ENCODE measurements around the gene SIX3.
A peak's percentile ranks its signal among the peaks of the same experiment; 100 is the strongest.

Gene SIX3

DNA sequence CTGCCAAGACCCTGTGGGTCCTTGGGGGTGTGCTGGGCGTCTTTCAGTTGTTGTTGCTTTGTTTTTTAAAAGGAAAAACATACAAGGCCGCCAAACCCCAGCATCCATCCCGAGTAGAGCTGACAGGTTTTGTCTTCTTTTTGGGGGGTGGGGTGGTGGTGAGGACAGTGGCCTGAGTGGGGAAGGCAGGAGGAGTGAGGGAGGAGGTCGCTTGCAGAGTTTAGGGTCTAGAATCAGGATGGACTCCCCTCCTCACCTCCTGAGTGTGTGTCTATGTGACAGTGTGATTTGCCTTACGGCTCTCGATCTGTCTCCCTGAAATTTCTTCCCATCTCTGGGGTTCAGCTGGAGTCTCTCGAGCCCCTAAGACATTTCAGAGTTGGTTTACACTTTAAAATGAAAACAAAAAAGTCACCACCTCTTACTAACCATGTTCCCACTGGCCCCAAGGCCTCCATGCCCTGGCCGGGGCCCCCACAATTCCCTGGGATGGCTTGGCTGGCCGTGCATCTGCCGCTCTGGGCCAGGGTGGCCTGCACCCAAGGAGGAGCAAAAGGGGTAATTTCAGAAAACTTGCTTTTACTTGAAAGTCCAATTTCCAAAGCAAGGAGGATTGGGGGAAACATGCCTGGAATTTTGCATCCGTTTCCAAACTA, 5.0 kb downstream of the SIX3 start:
- no peaks in the 10 kb centered on the region for H3K9me3 ChIP-seq (ENCODE audit: control insufficient read depth, insufficient read depth, low read length)
- H3K4me1 ChIP-seq (ENCODE audit: control insufficient read depth, insufficient read depth, low read length): peaks cover 12% of the 10 kb centered on the region
- H3K4me3 ChIP-seq (ENCODE audit: low read depth, low read length): no peak overlapping the region
- H3K36me3 ChIP-seq (ENCODE audit: control insufficient read depth, insufficient read depth, low read length): no peaks in the 10 kb centered on the region
- no peak overlapping the region for H3K9ac ChIP-seq (ENCODE audit: low read depth, low read length)
- peaks cover 99% of the 10 kb centered on the region for H3K27me3 ChIP-seq (ENCODE audit: control insufficient read depth, insufficient read depth, low read length)

DNA sequence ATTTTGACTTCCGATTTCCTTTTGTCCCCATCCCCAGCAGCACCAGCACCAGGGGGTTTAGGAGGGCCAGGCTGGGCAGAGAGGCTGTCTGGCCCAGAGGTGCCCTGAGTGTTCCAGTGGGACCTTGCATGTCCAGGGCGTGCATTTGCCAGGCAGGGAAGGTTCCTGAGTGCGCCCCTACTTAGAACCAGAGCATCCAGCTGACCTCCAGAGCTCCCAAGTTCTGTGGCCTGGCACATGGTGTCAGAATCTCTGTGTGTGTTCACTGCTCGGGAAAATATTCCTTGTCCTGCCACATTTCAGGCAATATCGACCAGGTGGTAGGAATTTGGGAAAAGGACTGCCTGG, 5.5 kb downstream of the SIX3 start:
- H3K4me1 ChIP-seq (ENCODE audit: control insufficient read depth, insufficient read depth, low read length): peaks cover 14% of the 10 kb centered on the region

DNA sequence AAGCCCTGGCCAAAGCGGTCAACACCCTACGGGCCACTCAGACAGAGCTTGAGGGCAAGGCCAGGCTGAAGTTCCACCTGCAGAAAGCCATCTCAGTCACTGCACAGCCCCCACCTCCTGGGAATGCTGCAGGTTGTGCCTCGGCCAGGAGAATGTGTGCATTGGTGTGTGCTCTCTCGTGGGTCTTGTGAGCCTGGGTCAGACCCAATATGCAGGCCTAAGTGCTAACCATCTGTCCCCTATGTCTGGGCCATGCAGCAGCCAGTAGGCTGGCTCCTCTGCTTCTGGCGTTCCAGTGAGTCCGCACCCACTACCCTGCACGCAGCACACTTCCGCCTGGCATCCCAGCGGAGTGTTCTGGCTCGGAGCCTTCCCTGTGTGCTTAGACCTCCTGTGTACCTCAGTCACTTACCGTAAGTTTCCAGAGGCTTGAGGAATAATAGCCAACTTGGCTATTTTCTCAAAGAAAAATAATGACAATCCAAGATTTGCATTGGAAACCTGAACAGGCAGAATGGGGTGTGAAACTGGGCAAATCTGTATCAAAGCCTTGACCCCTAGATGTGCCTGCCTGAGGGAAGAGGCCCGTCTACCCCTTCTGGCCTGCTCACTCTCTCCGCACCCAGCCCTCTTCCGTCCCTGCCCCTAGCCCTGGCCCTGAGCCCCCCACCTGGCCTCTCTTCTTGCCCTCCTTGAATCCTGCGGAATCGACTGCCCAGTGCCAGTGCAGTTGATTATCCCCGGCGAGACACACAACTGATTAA, 7.2 kb downstream of the SIX3 start:
- peaks cover 14% of the 10 kb centered on the region for H3K4me1 ChIP-seq (ENCODE audit: control insufficient read depth, insufficient read depth, low read length)
- H3K36me3 ChIP-seq (ENCODE audit: control insufficient read depth, insufficient read depth, low read length): no peaks in the 10 kb centered on the region
- H3K4me3 ChIP-seq (ENCODE audit: low read depth, low read length): peak overlapping the region; percentile 39
- H3K9ac ChIP-seq (ENCODE audit: low read depth, low read length): no peak overlapping the region
- H3K9me3 ChIP-seq (ENCODE audit: control insufficient read depth, insufficient read depth, low read length): no peaks in the 10 kb centered on the region
- peaks cover 99% of the 10 kb centered on the region for H3K27me3 ChIP-seq (ENCODE audit: control insufficient read depth, insufficient read depth, low read length)

More for the DNA sequence above, 5.5 kb downstream of the SIX3 start:
- Histone ChIP-seq H3K9me3 (ENCODE audit: control insufficient read depth, insufficient read depth, low read length) (no peaks in the 10 kb centered on the region), H3K4me3 (ENCODE audit: low read depth, low read length) (no peak overlapping the region), H3K27me3 (ENCODE audit: control insufficient read depth, insufficient read depth, low read length) (peaks cover 99% of the 10 kb centered on the region), H3K36me3 (ENCODE audit: control insufficient read depth, insufficient read depth, low read length) (no peaks in the 10 kb centered on the region), H3K9ac (ENCODE audit: low read depth, low read length) (no peak overlapping the region)

DNA sequence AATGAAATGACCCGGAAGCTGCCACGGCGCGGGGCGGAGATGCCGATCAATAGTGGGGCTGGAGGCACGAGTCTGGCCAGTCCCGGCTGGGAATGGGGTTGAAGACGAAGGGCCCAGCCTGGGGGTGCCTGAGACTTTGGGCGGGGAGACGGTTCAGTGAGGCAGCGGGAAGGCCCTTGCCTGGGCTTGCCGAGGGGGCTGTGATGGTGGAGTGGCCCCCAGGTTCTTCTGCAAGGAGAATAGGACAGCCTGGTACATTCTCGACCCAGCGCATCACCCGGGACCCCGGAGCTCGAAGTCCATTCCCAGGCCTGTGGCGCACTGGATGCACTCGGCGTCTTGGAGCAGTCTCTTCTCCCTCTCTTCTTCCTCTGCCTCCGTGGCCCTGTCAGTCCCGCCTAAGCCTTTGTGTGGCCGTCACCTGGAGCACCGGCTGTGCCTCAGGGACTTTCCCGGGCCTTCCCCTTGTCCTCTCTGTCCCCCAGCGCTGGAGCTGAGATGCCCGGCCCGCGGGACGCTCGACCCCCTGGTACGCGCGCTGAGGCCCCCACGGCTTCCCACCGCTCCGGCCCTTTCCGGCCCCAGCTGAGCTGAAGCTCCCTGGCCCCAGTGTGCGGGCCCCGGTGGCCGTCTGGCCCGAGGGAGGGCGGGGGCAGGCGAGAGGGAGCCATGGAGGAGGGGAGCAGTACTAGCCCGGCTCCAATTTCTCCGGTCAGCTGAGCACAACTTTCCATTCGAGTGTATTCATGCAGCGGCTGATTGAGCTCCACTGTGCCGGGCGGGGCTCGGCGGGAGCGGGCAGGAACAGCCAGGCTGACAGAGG, 8.0 kb downstream of the SIX3 start:
- Histone ChIP-seq H3K9me3 (ENCODE audit: control insufficient read depth, insufficient read depth, low read length) (no peaks in the 10 kb centered on the region), H3K27me3 (ENCODE audit: control insufficient read depth, insufficient read depth, low read length) (peaks cover 99% of the 10 kb centered on the region), H3K9ac (ENCODE audit: low read depth, low read length) (no peak overlapping the region), H3K36me3 (ENCODE audit: control insufficient read depth, insufficient read depth, low read length) (no peaks in the 10 kb centered on the region), H3K4me3 (ENCODE audit: low read depth, low read length) (peak overlapping the region; percentile 39), H3K4me1 (ENCODE audit: control insufficient read depth, insufficient read depth, low read length) (peaks cover 14% of the 10 kb centered on the region)

DNA sequence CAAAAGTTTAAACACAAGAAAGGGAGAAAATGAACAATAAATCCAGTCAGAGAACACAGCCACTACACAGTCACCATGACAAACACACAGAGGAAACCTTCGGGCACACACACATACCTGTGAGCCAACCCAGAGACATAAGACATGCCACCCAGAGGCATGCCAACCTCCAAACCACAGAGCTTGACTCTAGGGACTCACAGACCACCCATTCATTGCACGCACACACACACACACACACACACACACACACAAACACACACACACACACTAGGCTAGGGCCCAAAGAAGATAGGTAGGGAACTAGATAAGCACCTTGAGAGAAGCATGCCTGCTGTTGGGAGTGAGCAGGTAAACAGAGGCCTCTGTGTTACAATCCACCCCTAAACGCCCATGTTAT, 9.1 kb downstream of the SIX3 start:
- H3K4me1 ChIP-seq (ENCODE audit: control insufficient read depth, insufficient read depth, low read length): peaks cover 9% of the 10 kb centered on the region
- peaks cover 99% of the 10 kb centered on the region for H3K27me3 ChIP-seq (ENCODE audit: control insufficient read depth, insufficient read depth, low read length)

DNA sequence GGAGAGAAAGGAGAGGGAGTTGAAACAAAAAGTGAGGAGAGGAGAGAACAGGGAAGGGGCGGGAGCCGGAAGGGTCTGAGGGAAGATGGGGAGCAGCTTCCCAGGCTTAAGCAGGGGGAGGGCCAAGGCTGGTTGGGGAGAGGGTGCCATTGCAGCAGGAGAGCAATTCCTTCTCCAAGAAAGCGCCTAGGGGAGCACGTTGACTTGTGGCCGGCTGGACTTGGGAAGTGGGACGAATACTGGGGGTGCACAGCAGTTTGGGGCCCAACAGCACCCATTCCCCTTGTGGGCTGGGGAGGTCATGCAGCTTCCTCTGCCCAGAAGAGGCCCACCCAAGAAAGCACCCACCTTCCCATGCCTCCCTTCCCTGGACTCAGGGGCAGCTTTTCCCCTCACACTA, 9.6 kb downstream of the SIX3 start:
- H3K9me3 ChIP-seq (ENCODE audit: control insufficient read depth, insufficient read depth, low read length): no peaks in the 10 kb centered on the region
- no peak overlapping the region for H3K9ac ChIP-seq (ENCODE audit: low read depth, low read length)
- H3K4me1 ChIP-seq (ENCODE audit: control insufficient read depth, insufficient read depth, low read length): peaks cover 8% of the 10 kb centered on the region
- H3K36me3 ChIP-seq (ENCODE audit: control insufficient read depth, insufficient read depth, low read length): no peaks in the 10 kb centered on the region
- H3K4me3 ChIP-seq (ENCODE audit: low read depth, low read length): peak overlapping the region; percentile 15
- peaks cover 99% of the 10 kb centered on the region for H3K27me3 ChIP-seq (ENCODE audit: control insufficient read depth, insufficient read depth, low read length)

More for the DNA sequence above, 9.1 kb downstream of the SIX3 start:
- no peaks in the 10 kb centered on the region for H3K9me3 ChIP-seq (ENCODE audit: control insufficient read depth, insufficient read depth, low read length)
- H3K36me3 ChIP-seq (ENCODE audit: control insufficient read depth, insufficient read depth, low read length): no peaks in the 10 kb centered on the region
- no peak overlapping the region for H3K4me3 ChIP-seq (ENCODE audit: low read depth, low read length)
- H3K9ac ChIP-seq (ENCODE audit: low read depth, low read length): no peak overlapping the region

DNA sequence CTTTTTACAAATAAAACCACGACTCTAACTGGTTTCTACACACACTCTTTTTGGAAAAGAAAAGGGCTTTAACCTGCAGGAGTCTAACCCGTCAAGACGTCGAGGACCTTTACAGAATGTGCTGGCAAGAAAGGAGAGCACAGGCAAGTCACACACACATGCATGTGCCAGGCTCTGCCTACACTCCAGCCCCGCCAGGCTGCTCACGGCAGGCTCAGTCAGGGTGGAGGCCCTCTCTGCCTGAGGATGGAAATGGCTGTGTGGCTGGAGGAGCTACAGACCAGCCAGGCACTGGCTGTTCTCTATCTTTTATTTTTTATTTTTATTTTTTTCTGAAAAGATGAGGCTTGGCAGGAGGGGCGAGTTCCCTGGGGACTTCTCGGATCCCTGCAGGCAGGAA, 10.2 kb downstream of the SIX3 start:
- peak overlapping the region; percentile 31 for H3K4me3 ChIP-seq (ENCODE audit: low read depth, low read length)
- no peaks in the 10 kb centered on the region for H3K9me3 ChIP-seq (ENCODE audit: control insufficient read depth, insufficient read depth, low read length)
- peaks cover 10% of the 10 kb centered on the region for H3K4me1 ChIP-seq (ENCODE audit: control insufficient read depth, insufficient read depth, low read length)
- peaks cover 99% of the 10 kb centered on the region for H3K27me3 ChIP-seq (ENCODE audit: control insufficient read depth, insufficient read depth, low read length)
- H3K9ac ChIP-seq (ENCODE audit: low read depth, low read length): no peak overlapping the region
- H3K36me3 ChIP-seq (ENCODE audit: control insufficient read depth, insufficient read depth, low read length): no peaks in the 10 kb centered on the region

DNA sequence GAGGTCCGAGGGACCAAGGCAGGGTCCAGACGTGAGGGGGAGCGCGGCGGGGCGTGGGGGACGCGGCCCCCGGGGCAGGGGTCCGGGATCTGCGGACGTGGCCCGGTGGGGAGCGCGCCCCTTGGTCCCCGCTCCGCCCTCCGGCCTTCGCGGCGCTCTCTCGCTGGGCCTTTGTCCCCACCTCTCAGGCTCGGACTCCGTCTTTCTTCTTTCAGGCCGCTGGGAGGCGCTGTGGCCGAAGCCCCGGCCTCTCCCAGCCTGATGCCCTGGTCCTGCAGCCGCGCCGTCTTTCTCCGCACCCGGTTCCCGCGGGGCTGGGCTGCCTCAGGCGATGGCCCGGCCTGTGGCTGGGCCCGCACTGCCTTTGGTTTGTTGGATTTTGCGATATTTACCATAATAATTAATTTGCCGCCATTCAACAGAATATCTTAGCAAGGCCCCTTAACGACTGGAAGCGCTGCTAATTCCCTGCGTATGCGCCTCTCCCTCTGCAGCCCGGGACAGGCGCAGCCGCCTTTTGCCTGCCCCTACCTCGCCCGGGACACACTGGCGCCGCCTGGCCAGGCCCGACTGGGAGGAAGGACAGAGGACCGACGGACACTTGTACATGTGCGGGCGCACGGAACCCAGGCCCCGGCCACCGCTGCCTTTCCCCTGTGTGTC, 10.8 kb downstream of the SIX3 start:
- no peaks in the 10 kb centered on the region for H3K36me3 ChIP-seq (ENCODE audit: control insufficient read depth, insufficient read depth, low read length)
- H3K27me3 ChIP-seq (ENCODE audit: control insufficient read depth, insufficient read depth, low read length): peaks cover 99% of the 10 kb centered on the region
- H3K4me1 ChIP-seq (ENCODE audit: control insufficient read depth, insufficient read depth, low read length): peaks cover 10% of the 10 kb centered on the region
- peak overlapping the region; percentile 31 for H3K4me3 ChIP-seq (ENCODE audit: low read depth, low read length)
- no peak overlapping the region for H3K9ac ChIP-seq (ENCODE audit: low read depth, low read length)
- no peaks in the 10 kb centered on the region for H3K9me3 ChIP-seq (ENCODE audit: control insufficient read depth, insufficient read depth, low read length)

DNA sequence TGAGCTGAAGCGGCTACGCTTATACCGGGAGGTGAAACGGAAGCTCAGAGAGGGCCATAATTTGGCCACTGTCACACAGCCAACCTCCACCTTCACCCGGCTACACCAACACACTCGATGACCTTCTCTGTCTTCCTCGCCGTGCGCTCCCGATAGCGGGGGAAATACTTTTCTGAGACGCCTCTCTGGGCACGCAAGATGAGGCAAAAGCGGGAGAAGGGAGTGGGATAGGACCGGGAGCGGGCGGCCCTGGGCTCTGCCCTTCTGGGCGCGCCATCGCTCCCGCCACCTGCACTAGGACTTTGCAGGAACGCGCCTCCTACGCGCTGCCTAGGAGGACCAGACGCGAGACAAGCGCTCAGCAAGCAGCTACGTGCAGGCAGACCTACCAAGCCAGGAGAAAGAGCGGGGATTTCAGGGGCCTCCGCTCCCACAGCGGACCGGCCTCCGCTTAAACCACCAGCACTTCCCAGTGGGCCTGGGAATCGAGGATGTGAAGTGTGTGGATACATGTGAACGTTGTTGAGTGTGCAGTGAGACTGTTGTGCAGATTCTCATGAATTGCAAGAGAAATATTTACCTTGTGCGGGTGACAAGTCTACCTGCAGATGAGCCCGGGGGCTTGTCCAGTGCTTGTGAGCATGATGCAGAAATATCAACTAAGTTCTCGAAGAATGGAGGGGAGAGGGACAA, 11.4 kb downstream of the SIX3 start:
- Histone ChIP-seq H3K4me1 (ENCODE audit: control insufficient read depth, insufficient read depth, low read length) (peaks cover 10% of the 10 kb centered on the region), H3K4me3 (ENCODE audit: low read depth, low read length) (peak overlapping the region; percentile 46), H3K9me3 (ENCODE audit: control insufficient read depth, insufficient read depth, low read length) (no peaks in the 10 kb centered on the region), H3K9ac (ENCODE audit: low read depth, low read length) (no peak overlapping the region), H3K36me3 (ENCODE audit: control insufficient read depth, insufficient read depth, low read length) (no peaks in the 10 kb centered on the region), H3K27me3 (ENCODE audit: control insufficient read depth, insufficient read depth, low read length) (peaks cover 99% of the 10 kb centered on the region)

DNA sequence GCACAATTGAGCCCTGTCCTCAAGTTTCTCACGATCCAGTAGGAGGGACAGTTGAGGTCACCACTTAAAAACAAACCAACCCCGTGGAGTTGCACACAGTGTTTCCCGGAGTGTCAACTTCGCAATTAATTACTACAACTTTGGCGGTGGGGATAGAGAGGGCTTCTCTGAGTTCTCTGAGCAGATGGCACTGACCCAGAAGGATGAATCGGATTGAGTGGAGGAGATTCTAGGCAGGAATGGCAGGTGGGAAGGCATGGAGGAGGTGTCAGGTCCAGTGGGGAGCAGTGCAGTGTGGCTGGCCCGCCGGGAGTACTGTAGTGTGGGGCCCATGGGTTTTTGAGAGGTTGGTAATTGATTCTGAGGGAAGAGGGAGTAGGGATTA, 12.0 kb downstream of the SIX3 start:
- no peaks in the 10 kb centered on the region for H3K36me3 ChIP-seq (ENCODE audit: control insufficient read depth, insufficient read depth, low read length)
- peak overlapping the region; percentile 46 for H3K4me3 ChIP-seq (ENCODE audit: low read depth, low read length)
- peaks cover 10% of the 10 kb centered on the region for H3K4me1 ChIP-seq (ENCODE audit: control insufficient read depth, insufficient read depth, low read length)
- peaks cover 99% of the 10 kb centered on the region for H3K27me3 ChIP-seq (ENCODE audit: control insufficient read depth, insufficient read depth, low read length)
- no peak overlapping the region for H3K9ac ChIP-seq (ENCODE audit: low read depth, low read length)
- H3K9me3 ChIP-seq (ENCODE audit: control insufficient read depth, insufficient read depth, low read length): no peaks in the 10 kb centered on the region

DNA sequence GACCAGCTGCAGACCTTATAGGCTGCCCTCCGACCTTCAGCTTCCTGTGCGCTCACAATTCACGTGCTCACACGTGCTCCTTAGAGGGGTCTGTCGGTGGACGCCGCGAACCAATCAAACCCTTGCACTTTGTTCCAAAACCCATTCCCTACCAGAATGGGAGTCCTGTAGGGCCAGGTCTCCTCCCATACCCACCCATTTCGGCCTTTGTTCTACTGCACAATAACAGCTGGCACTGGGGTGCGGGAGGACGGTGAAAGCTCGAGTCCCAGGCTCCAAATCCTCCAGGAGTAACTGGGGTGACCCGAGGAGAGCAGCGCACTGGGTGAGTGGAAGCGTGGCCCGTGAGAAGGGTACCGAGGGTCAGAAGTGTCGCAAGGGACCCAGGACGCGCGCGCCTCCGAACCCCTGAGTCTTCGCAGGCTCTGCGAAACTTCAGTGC, 13.0 kb downstream of the SIX3 start:
- Histone ChIP-seq H3K27me3 (ENCODE audit: control insufficient read depth, insufficient read depth, low read length) (peaks cover 89% of the 10 kb centered on the region), H3K9ac (ENCODE audit: low read depth, low read length) (no peak overlapping the region), H3K4me1 (ENCODE audit: control insufficient read depth, insufficient read depth, low read length) (peaks cover 10% of the 10 kb centered on the region), H3K9me3 (ENCODE audit: control insufficient read depth, insufficient read depth, low read length) (no peaks in the 10 kb centered on the region), H3K4me3 (ENCODE audit: low read depth, low read length) (peak overlapping the region; percentile 55), H3K36me3 (ENCODE audit: control insufficient read depth, insufficient read depth, low read length) (no peaks in the 10 kb centered on the region)

All from iPS-15b (cell line).